ENCODE results near the gene HABP4.
A peak's percentile ranks its signal among the peaks of the same experiment; 100 is the strongest.

HABP4 gene

GRCh38 chr9:96441798-96442445 is 8.0 kb upstream of the HABP4 start:
- Histone ChIP-seq H3K4me3 (ENCODE audit: low read length) (no peak overlapping the region), H3K9ac (ENCODE audit: low read length) (no peak overlapping the region), H3K27me3 (ENCODE audit: control insufficient read depth, insufficient read depth, low read length) (no peaks in the 10 kb centered on the region), H3K9me3 (ENCODE audit: control insufficient read depth, low read length) (no peaks in the 10 kb centered on the region), H3K36me3 (ENCODE audit: control insufficient read depth, insufficient read depth, low read length) (no peaks in the 10 kb centered on the region), H3K4me1 (ENCODE audit: control insufficient read depth, insufficient read depth, low read length) (no peaks in the 10 kb centered on the region)

GRCh38 chr9:96442491-96442890 is 7.5 kb upstream of the HABP4 start:
- Histone ChIP-seq H3K9me3 (ENCODE audit: control insufficient read depth, low read length) (no peaks in the 10 kb centered on the region), H3K4me1 (ENCODE audit: control insufficient read depth, insufficient read depth, low read length) (no peaks in the 10 kb centered on the region), H3K27me3 (ENCODE audit: control insufficient read depth, insufficient read depth, low read length) (no peaks in the 10 kb centered on the region), H3K36me3 (ENCODE audit: control insufficient read depth, insufficient read depth, low read length) (no peaks in the 10 kb centered on the region), H3K4me3 (ENCODE audit: low read length) (no peak overlapping the region), H3K9ac (ENCODE audit: low read length) (no peak overlapping the region)

GRCh38 chr9:96447406-96447805 is 2.6 kb upstream of the HABP4 start:
- Histone ChIP-seq H3K36me3 (ENCODE audit: control insufficient read depth, insufficient read depth, low read length) (no peaks in the 10 kb centered on the region), H3K4me1 (ENCODE audit: control insufficient read depth, insufficient read depth, low read length) (peaks cover 6% of the 10 kb centered on the region), H3K4me3 (ENCODE audit: low read length) (no peak overlapping the region), H3K9ac (ENCODE audit: low read length) (no peak overlapping the region), H3K27me3 (ENCODE audit: control insufficient read depth, insufficient read depth, low read length) (peaks cover 13% of the 10 kb centered on the region), H3K9me3 (ENCODE audit: control insufficient read depth, low read length) (no peaks in the 10 kb centered on the region)

GRCh38 chr9:96448546-96449170 is 1.3 kb upstream of the HABP4 start:
- H3K36me3 ChIP-seq (ENCODE audit: control insufficient read depth, insufficient read depth, low read length), result no peaks in the 10 kb centered on the region
- H3K27me3 ChIP-seq (ENCODE audit: control insufficient read depth, insufficient read depth, low read length), result peaks cover 13% of the 10 kb centered on the region
- H3K9me3 ChIP-seq (ENCODE audit: control insufficient read depth, low read length), result no peaks in the 10 kb centered on the region
- no peak overlapping the region for H3K4me3 ChIP-seq (ENCODE audit: low read length)
- peaks cover 6% of the 10 kb centered on the region for H3K4me1 ChIP-seq (ENCODE audit: control insufficient read depth, insufficient read depth, low read length)
- H3K9ac ChIP-seq (ENCODE audit: low read length), result no peak overlapping the region

GRCh38 chr9:96449523-96449844 is 485 bp upstream of the HABP4 start:
- Histone ChIP-seq H3K4me3 (ENCODE audit: low read length) (peak overlapping the region; percentile 66), H3K9me3 (ENCODE audit: control insufficient read depth, low read length) (no peaks in the 10 kb centered on the region), H3K36me3 (ENCODE audit: control insufficient read depth, insufficient read depth, low read length) (no peaks in the 10 kb centered on the region), H3K9ac (ENCODE audit: low read length) (peak overlapping the region; percentile 49), H3K4me1 (ENCODE audit: control insufficient read depth, insufficient read depth, low read length) (peaks cover 6% of the 10 kb centered on the region), H3K27me3 (ENCODE audit: control insufficient read depth, insufficient read depth, low read length) (peaks cover 13% of the 10 kb centered on the region)

GRCh38 chr9:96450613-96451528 is 902 bp downstream of the HABP4 start:
- peak overlapping the region; percentile 71 for H3K4me3 ChIP-seq (ENCODE audit: low read length)
- H3K36me3 ChIP-seq (ENCODE audit: control insufficient read depth, insufficient read depth, low read length), result no peaks in the 10 kb centered on the region
- H3K9me3 ChIP-seq (ENCODE audit: control insufficient read depth, low read length), result no peaks in the 10 kb centered on the region
- peaks cover 6% of the 10 kb centered on the region for H3K4me1 ChIP-seq (ENCODE audit: control insufficient read depth, insufficient read depth, low read length)
- H3K27me3 ChIP-seq (ENCODE audit: control insufficient read depth, insufficient read depth, low read length), result peaks cover 13% of the 10 kb centered on the region
- H3K9ac ChIP-seq (ENCODE audit: low read length), result peak overlapping the region; percentile 59

GRCh38 chr9:96453625-96454024 is 3.7 kb downstream of the HABP4 start:
- Histone ChIP-seq H3K36me3 (ENCODE audit: control insufficient read depth, insufficient read depth, low read length) (no peaks in the 10 kb centered on the region), H3K9ac (ENCODE audit: low read length) (no peak overlapping the region), H3K27me3 (ENCODE audit: control insufficient read depth, insufficient read depth, low read length) (peaks cover 9% of the 10 kb centered on the region), H3K4me3 (ENCODE audit: low read length) (no peak overlapping the region), H3K4me1 (ENCODE audit: control insufficient read depth, insufficient read depth, low read length) (peaks cover 6% of the 10 kb centered on the region), H3K9me3 (ENCODE audit: control insufficient read depth, low read length) (no peaks in the 10 kb centered on the region)

- Histone ChIP-seq H3K27me3 (ENCODE audit: control insufficient read depth, insufficient read depth, low read length) (no peaks in the 10 kb centered on the region), H3K9me3 (ENCODE audit: control insufficient read depth, low read length) (no peaks in the 10 kb centered on the region), H3K4me3 (ENCODE audit: low read length) (no peak overlapping the region), H3K9ac (ENCODE audit: low read length) (no peak overlapping the region), H3K36me3 (ENCODE audit: control insufficient read depth, insufficient read depth, low read length) (peaks cover 3% of the 10 kb centered on the region), H3K4me1 (ENCODE audit: control insufficient read depth, insufficient read depth, low read length) (no peaks in the 10 kb centered on the region)
Measured at GRCh38 chr9:96457266-96457665, 7.3 kb downstream of the HABP4 start.

- H3K9ac ChIP-seq (ENCODE audit: low read length), result no peak overlapping the region
- peaks cover 3% of the 10 kb centered on the region for H3K36me3 ChIP-seq (ENCODE audit: control insufficient read depth, insufficient read depth, low read length)
- H3K4me3 ChIP-seq (ENCODE audit: low read length), result no peak overlapping the region
- H3K4me1 ChIP-seq (ENCODE audit: control insufficient read depth, insufficient read depth, low read length), result no peaks in the 10 kb centered on the region
- H3K9me3 ChIP-seq (ENCODE audit: control insufficient read depth, low read length), result no peaks in the 10 kb centered on the region
- H3K27me3 ChIP-seq (ENCODE audit: control insufficient read depth, insufficient read depth, low read length), result no peaks in the 10 kb centered on the region
Measured at GRCh38 chr9:96458226-96458625, 8.3 kb downstream of the HABP4 start.

- peaks cover 3% of the 10 kb centered on the region for H3K36me3 ChIP-seq (ENCODE audit: control insufficient read depth, insufficient read depth, low read length)
Measured at GRCh38 chr9:96459268-96460007, 9.5 kb downstream of the HABP4 start.

GRCh38 chr9:96460470-96460869 is 10.5 kb downstream of the HABP4 start:
- no peak overlapping the region for H3K4me3 ChIP-seq (ENCODE audit: low read length)
- no peaks in the 10 kb centered on the region for H3K4me1 ChIP-seq (ENCODE audit: control insufficient read depth, insufficient read depth, low read length)
- H3K27me3 ChIP-seq (ENCODE audit: control insufficient read depth, insufficient read depth, low read length), result no peaks in the 10 kb centered on the region
- no peak overlapping the region for H3K9ac ChIP-seq (ENCODE audit: low read length)
- H3K9me3 ChIP-seq (ENCODE audit: control insufficient read depth, low read length), result no peaks in the 10 kb centered on the region
- peaks cover 3% of the 10 kb centered on the region for H3K36me3 ChIP-seq (ENCODE audit: control insufficient read depth, insufficient read depth, low read length)

More at GRCh38 chr9:96459268-96460007, 9.5 kb downstream of the HABP4 start:
- H3K4me3 ChIP-seq (ENCODE audit: low read length), result no peak overlapping the region
- H3K9me3 ChIP-seq (ENCODE audit: control insufficient read depth, low read length), result no peaks in the 10 kb centered on the region
- H3K27me3 ChIP-seq (ENCODE audit: control insufficient read depth, insufficient read depth, low read length), result no peaks in the 10 kb centered on the region
- no peak overlapping the region for H3K9ac ChIP-seq (ENCODE audit: low read length)
- no peaks in the 10 kb centered on the region for H3K4me1 ChIP-seq (ENCODE audit: control insufficient read depth, insufficient read depth, low read length)

Data from mucosa of stomach (tissue), 1 donor.